ENCODE measurements around the gene NANOS1. TPM values are rescaled to one million over a fixed set of nuclear protein-coding genes. Genes with fewer than 3 reads are reported as not detected.

The NANOS1 gene
- polyA plus RNA-seq, 2 of the 4 experiments (the other 2 are of a cell fraction) = 1.4 to 2.9 TPM

- no peak overlapping the region for H3K4me3 ChIP-seq
- no peak overlapping the region for H3K4me2 ChIP-seq
- WGBS (ENCODE audit: missing lambda C conversion rate) = 67% methylated on average over 2 of the region's 2 CpGs
- H3K4me1 ChIP-seq = 0 out of 3 replicates have a peak, but pooled peaks cover 3% of the 10 kb centered on the region
- DNase-seq (ENCODE audit: low read depth in 1 of 2, low spot score in 1 of 2) (no peak), ATAC-seq (no peak), FAIRE-seq (no peak)
- no peaks in the 10 kb centered on the region for H3K9me3 ChIP-seq
- CTCF ChIA-PET = interaction anchor here (1.5 kb wide), 1 partner anchor 9 kb away, joined by 4 read pairs; no protein-coding TSS in a partner anchor
- POLR2A ChIA-PET = no interaction called here
- TF ChIP-seq FOSL2 (IDR thresholded peaks at IDR 0.05) (no peak), FOSL2 (CRISPR knock-in tag; IDR thresholded peaks at IDR 0.05) (no peak)
- no peak overlapping the region for H3K27ac ChIP-seq
Observed at GRCh38 chr10:118985576-118985975, 43.9 kb upstream of the NANOS1 start.

GRCh38 chr10:118986815-118987790, 42.4 kb upstream of the NANOS1 start:
- TF ChIP-seq HOXB13 (CRISPR knock-in tag; IDR thresholded peaks at IDR 0.05; ENCODE audit: low read depth) = no peak
- no peak for TF ChIP-seq MAFK (IDR thresholded peaks at IDR 0.05; ENCODE audit: partially characterized antibody)
- TF ChIP-seq HOXB5 (CRISPR knock-in tag; IDR thresholded peaks at IDR 0.05) = no peak
- TF ChIP-seq HEYL (CRISPR knock-in tag; IDR thresholded peaks at IDR 0.05) = no peak
- TF ChIP-seq HDAC2 (IDR thresholded peaks at IDR 0.05) = no peak
- Histone ChIP-seq H3K9me3 (no peaks in the 10 kb centered on the region), H3K4me1 (0 out of 3 replicates have a peak, but pooled peaks cover 3% of the 10 kb centered on the region), H3K27ac (no peak overlapping the region), H3K4me2 (no peak overlapping the region), H3K4me3 (no peak overlapping the region)
- FAIRE-seq = no peak
- CTCF ChIA-PET = no interaction called here
- ATAC-seq = no peak
- DNase-seq (ENCODE audit: low read depth in 1 of 2, low spot score in 1 of 2) = no peak
- POLR2A ChIA-PET = no interaction called here
- WGBS (ENCODE audit: missing lambda C conversion rate) = 56% methylated on average over 7 of the region's 7 CpGs

- POLR2A ChIA-PET = interaction anchor here (0.6 kb wide), 1 partner anchor 10 kb away, joined by 3 read pairs; no protein-coding TSS in a partner anchor
- DNase-seq (ENCODE audit: low read depth in 1 of 2, low spot score in 1 of 2) (no peak), ATAC-seq (no peak), FAIRE-seq (no peak)
- Histone ChIP-seq H3K27ac (no peak overlapping the region), H3K4me2 (no peak overlapping the region), H3K4me1 (no peaks in the 10 kb centered on the region), H3K9me3 (no peaks in the 10 kb centered on the region), H3K4me3 (no peak overlapping the region)
- WGBS (ENCODE audit: missing lambda C conversion rate) = 62% methylated on average over 1 of the region's 1 CpG
- CTCF ChIA-PET = interaction anchor here (0.6 kb wide), 1 partner anchor 411 kb away, joined by 3 read pairs; no protein-coding TSS in a partner anchor
- TF ChIP-seq FOXS1 (CRISPR knock-in tag; IDR thresholded peaks at IDR 0.05) = no peak
- no peak for TF ChIP-seq KDM5A (IDR thresholded peaks at IDR 0.05)
Observed at GRCh38 chr10:118990326-118990725, 39.2 kb upstream of the NANOS1 start.

- CTCF ChIA-PET = no interaction called here
- no peak overlapping the region for H3K4me2 ChIP-seq
- TF ChIP-seq HEYL (CRISPR knock-in tag; IDR thresholded peaks at IDR 0.05) (no peak), ELK1 (IDR thresholded peaks at IDR 0.05; ENCODE audit: low read depth, low read length) (no peak), EP300 (IDR thresholded peaks at IDR 0.05) (no peak), CBX2 (IDR thresholded peaks at IDR 0.05; ENCODE audit: borderline replicate concordance, low read depth) (no peak), ZC3H11A (IDR thresholded peaks at IDR 0.05) (no peak), RFX5 (IDR thresholded peaks at IDR 0.05) (no peak), ESRRA (IDR thresholded peaks at IDR 0.05; ENCODE audit: borderline replicate concordance, low read length) (no peak), EHF (CRISPR knock-in tag; IDR thresholded peaks at IDR 0.05) (no peak)
- no peaks in the 10 kb centered on the region for H3K4me1 ChIP-seq
- DNase-seq (ENCODE audit: low read depth in 1 of 2, low spot score in 1 of 2) = no peak
- POLR2A ChIA-PET = no interaction called here
- no peak overlapping the region for H3K27ac ChIP-seq
- 6% methylated on average over 2 of the region's 2 CpGs for whole genome bisulfite sequencing (ENCODE audit: missing lambda C conversion rate)
- FAIRE-seq = no peak
- ATAC-seq = no peak
- no peaks in the 10 kb centered on the region; the same call in 2 of the 3 replicates for H3K9me3 ChIP-seq
- H3K4me3 ChIP-seq = no peak overlapping the region
Observed at GRCh38 chr10:118992496-118992895, 37.0 kb upstream of the NANOS1 start.

Data from A549 (cell line).